HS-27A (cell line): ENCODE results near the gene GLCE.
"Not testable (repeated sequence)": the region's sequence is repeated elsewhere in the genome, so short reads cannot be mapped to it uniquely, and the experiment has no call there.

Source experiments
- DNase-seq: peaks from one replicate; pipeline ENCODE4 v3.0.0-alpha.2; 2012; ENCODE audit warnings: low read depth, missing footprints

Gene GLCE

GRCh38 chr15:69135499-69135898 is 24.9 kb upstream of the GLCE start:
- no peak for DNase-seq

GRCh38 chr15:69138963-69139362 is 21.5 kb upstream of the GLCE start:
- no peak for DNase-seq

GRCh38 chr15:69140306-69140705 is 20.1 kb upstream of the GLCE start:
- DNase-seq = no peak

GRCh38 chr15:69141286-69141701 is 19.1 kb upstream of the GLCE start:
- no peak for DNase-seq

- no peak for DNase-seq
Observed at GRCh38 chr15:69141833-69142232, 18.6 kb upstream of the GLCE start.

- no peak for DNase-seq
Observed at GRCh38 chr15:69143756-69144436, 16.5 kb upstream of the GLCE start.

- no peak for DNase-seq
Observed at GRCh38 chr15:69144530-69144929, 15.9 kb upstream of the GLCE start.

GRCh38 chr15:69145149-69145693 is 15.2 kb upstream of the GLCE start:
- no peak for DNase-seq

- DNase-seq = no peak
Observed at GRCh38 chr15:69145694-69146492, 14.5 kb upstream of the GLCE start.

GRCh38 chr15:69146724-69147435 is 13.6 kb upstream of the GLCE start:
- no peak for DNase-seq

- no peak for DNase-seq
Observed at GRCh38 chr15:69148465-69148864, 12.0 kb upstream of the GLCE start.

GRCh38 chr15:69149163-69149562 is 11.3 kb upstream of the GLCE start:
- DNase-seq = no peak

- DNase-seq = no peak
Observed at GRCh38 chr15:69149803-69150202, 10.6 kb upstream of the GLCE start.

GRCh38 chr15:69150336-69150735 is 10.1 kb upstream of the GLCE start:
- no peak for DNase-seq

GRCh38 chr15:69150841-69151240 is 9.6 kb upstream of the GLCE start:
- no peak for DNase-seq

GRCh38 chr15:69153046-69153445 is 7.4 kb upstream of the GLCE start:
- no peak for DNase-seq

GRCh38 chr15:69153587-69153986 is 6.8 kb upstream of the GLCE start:
- not testable (repeated sequence) for DNase-seq

GRCh38 chr15:69154078-69154477 is 6.4 kb upstream of the GLCE start:
- DNase-seq = no peak

GRCh38 chr15:69154684-69155083 is 5.8 kb upstream of the GLCE start:
- DNase-seq = peak; percentile 79

GRCh38 chr15:69156736-69157381 is 3.6 kb upstream of the GLCE start:
- DNase-seq = no peak

- DNase-seq = no peak
Observed at GRCh38 chr15:69158201-69158842, 2.1 kb upstream of the GLCE start.

- DNase-seq = no peak
Observed at GRCh38 chr15:69158843-69159240, 1.6 kb upstream of the GLCE start.
